WTC11 (cell line): ENCODE measurements around the gene GPR27. TPM values are rescaled to one million over a fixed set of nuclear protein-coding genes. Genes with fewer than 3 reads are reported as not detected.

Experiments
- ATAC-seq: fragments of 200-7000 bp; cut with Tn5 transposase; 2 replicates; pipeline ENCODE4 v1.10.0; 2021; ENCODE audit warnings: mild to moderate bottlenecking, moderate library complexity
- CTCF ChIA-PET: fragments of 300-600 bp; sonication (Branson Sonifier 250); formaldehyde crosslinking; loops from one replicate; lab custom pipeline; 2021; ENCODE audit warnings: antibody characterized with exemption; lab: Charles Lee
- POLR2A ChIA-PET: fragments of 350-600 bp; sonication (Branson Sonifier 250); formaldehyde crosslinking; loops from one replicate; lab custom pipeline; 2021; ENCODE audit warnings: antibody characterized with exemption; lab: Charles Lee
- DNase-seq: peaks from one replicate; pipeline ENCODE4 v3.0.0; 2021; ENCODE audit warnings: low spot score
- H3K27ac Mint-ChIP-seq: 2 replicates; pipeline ENCODE4 v1.8.0; 2021; ENCODE audit warnings: mixed read lengths
- H3K27me3 Mint-ChIP-seq: 2 replicates; pipeline ENCODE4 v1.8.0; 2021; ENCODE audit warnings: low read depth, mild to moderate bottlenecking, moderate library complexity, mixed read lengths
- H3K36me3 Mint-ChIP-seq: 2 replicates; pipeline ENCODE4 v1.8.0; 2021; ENCODE audit warnings: mixed read lengths
- H3K4me1 Mint-ChIP-seq: 2 replicates; pipeline ENCODE4 v1.8.0; 2022; ENCODE audit warnings: mixed read lengths
- H3K4me3 Mint-ChIP-seq: 2 replicates; pipeline ENCODE4 v1.8.0; 2021; ENCODE audit warnings: mild to moderate bottlenecking, moderate library complexity, mixed read lengths
- H3K9me3 Mint-ChIP-seq: 2 replicates; pipeline ENCODE4 v1.8.0; 2021; ENCODE audit warnings: mixed read lengths
- EMX1 ChIP-seq: fragments of 250-450 bp; sonication (Bioruptor Pico); IDR thresholded peaks from 2 replicates; pipeline ENCODE4 v1.8.0; 2021; ENCODE audit warnings: mild to moderate bottlenecking
- ESRRA ChIP-seq: sonication (generic); formaldehyde crosslinking; IDR thresholded peaks from 2 replicates; pipeline ENCODE4 v1.8.1; 2022; ENCODE audit warnings: mild to moderate bottlenecking, missing genetic modification reagents, borderline replicate concordance
- FOXJ3 ChIP-seq: sonication (generic); formaldehyde crosslinking; IDR thresholded peaks from 2 replicates; pipeline ENCODE4 v1.9.0; 2021; ENCODE audit warnings: missing genetic modification reagents, mild to moderate bottlenecking, borderline replicate concordance
- FOXP1 ChIP-seq: sonication (generic); formaldehyde crosslinking; IDR thresholded peaks from 2 replicates; pipeline ENCODE4 v1.8.0; 2022; ENCODE audit warnings: missing genetic modification reagents, mild to moderate bottlenecking, moderate library complexity, borderline replicate concordance
- FOXP4 ChIP-seq: sonication (generic); formaldehyde crosslinking; IDR thresholded peaks from 2 replicates; pipeline ENCODE4 v1.8.0; 2022; ENCODE audit warnings: mild to moderate bottlenecking, missing genetic modification reagents
- GTF2I ChIP-seq: fragments of 250-450 bp; sonication (Bioruptor Pico); conservative IDR thresholded peaks from 2 replicates; pipeline ENCODE4 v1.4.0; 2021; ENCODE audit warnings: mild to moderate bottlenecking
- HMGA2 ChIP-seq: fragments of 250-450 bp; sonication (Bioruptor Pico); IDR thresholded peaks from 2 replicates; pipeline ENCODE4 v1.4.0; 2021; ENCODE audit warnings: mild to moderate bottlenecking, moderate library complexity
- JUN ChIP-seq: sonication (generic); formaldehyde crosslinking; IDR thresholded peaks from 2 replicates; pipeline ENCODE4 v1.8.0; 2023; ENCODE audit warnings: mild to moderate bottlenecking, missing genetic modification reagents
- MYBL2 ChIP-seq: sonication (generic); formaldehyde crosslinking; IDR thresholded peaks from 2 replicates; pipeline ENCODE4 v1.8.1; 2023; ENCODE audit warnings: mild to moderate bottlenecking, moderate library complexity, missing genetic modification reagents
- NR3C1 ChIP-seq: sonication (generic); formaldehyde crosslinking; conservative IDR thresholded peaks from 2 replicates; pipeline ENCODE4 v1.8.1; 2023; ENCODE audit warnings: low read depth, mild to moderate bottlenecking, missing genetic modification reagents
- SMAD4 ChIP-seq: sonication (generic); formaldehyde crosslinking; IDR thresholded peaks from 2 replicates; pipeline ENCODE4 v1.8.0; 2022; ENCODE audit warnings: mild to moderate bottlenecking, missing genetic modification reagents
- SP1 ChIP-seq: sonication (generic); formaldehyde crosslinking; conservative IDR thresholded peaks from 2 replicates; pipeline ENCODE4 v1.8.1; 2022; ENCODE audit warnings: missing genetic modification reagents
- ZMAT4 ChIP-seq: fragments of 250-450 bp; sonication (Bioruptor Pico); IDR thresholded peaks from 2 replicates; pipeline ENCODE4 v1.9.0; 2021; ENCODE audit warnings: mild to moderate bottlenecking
- ZNF317 ChIP-seq: sonication (generic); formaldehyde crosslinking; IDR thresholded peaks from 2 replicates; pipeline ENCODE4 v1.8.1; 2023; ENCODE audit warnings: low read depth, mild to moderate bottlenecking, moderate library complexity, missing genetic modification reagents, borderline replicate concordance
- ZNF416 ChIP-seq: fragments of 250-450 bp; sonication (Bioruptor Pico); IDR thresholded peaks from 2 replicates; pipeline ENCODE4 v1.9.0; 2021; ENCODE audit warnings: mild to moderate bottlenecking, inconsistent platforms
- ZNF671 ChIP-seq: fragments of 250-450 bp; sonication (Bioruptor Pico); IDR thresholded peaks from 2 replicates; pipeline ENCODE4 v1.8.0; 2021; ENCODE audit warnings: mild to moderate bottlenecking
- total RNA-seq: library from RNA; stranded (reverse); gene quantifications from 3 replicates; pipeline ENCODE4 v1.2.3, GENCODE V29; 2021
- TF ChIP-seq, protein P1 (sequence below): sonication (generic); formaldehyde crosslinking; IDR thresholded peaks from 2 replicates; pipeline ENCODE4 v1.8.0; 2022; ENCODE audit warnings: mild to moderate bottlenecking, missing genetic modification reagents
- TF ChIP-seq, protein P2 (sequence below): sonication (generic); formaldehyde crosslinking; IDR thresholded peaks from 2 replicates; pipeline ENCODE4 v1.8.0; 2023; ENCODE audit warnings: missing genetic modification reagents, mild to moderate bottlenecking, borderline replicate concordance
- TF ChIP-seq, protein P3 (sequence below): sonication (generic); formaldehyde crosslinking; IDR thresholded peaks from 2 replicates; pipeline ENCODE4 v1.8.1; 2022; ENCODE audit warnings: mild to moderate bottlenecking, missing genetic modification reagents, moderate library complexity, borderline replicate concordance
- TF ChIP-seq, protein P4 (sequence below): fragments of 250-450 bp; sonication (Bioruptor Pico); conservative IDR thresholded peaks from 2 replicates; pipeline ENCODE4 v1.9.0; 2021; ENCODE audit warnings: mild to moderate bottlenecking

The GPR27 gene
- total RNA-seq, 1 experiment from 2014 or later: 16.4 TPM

DNA sequence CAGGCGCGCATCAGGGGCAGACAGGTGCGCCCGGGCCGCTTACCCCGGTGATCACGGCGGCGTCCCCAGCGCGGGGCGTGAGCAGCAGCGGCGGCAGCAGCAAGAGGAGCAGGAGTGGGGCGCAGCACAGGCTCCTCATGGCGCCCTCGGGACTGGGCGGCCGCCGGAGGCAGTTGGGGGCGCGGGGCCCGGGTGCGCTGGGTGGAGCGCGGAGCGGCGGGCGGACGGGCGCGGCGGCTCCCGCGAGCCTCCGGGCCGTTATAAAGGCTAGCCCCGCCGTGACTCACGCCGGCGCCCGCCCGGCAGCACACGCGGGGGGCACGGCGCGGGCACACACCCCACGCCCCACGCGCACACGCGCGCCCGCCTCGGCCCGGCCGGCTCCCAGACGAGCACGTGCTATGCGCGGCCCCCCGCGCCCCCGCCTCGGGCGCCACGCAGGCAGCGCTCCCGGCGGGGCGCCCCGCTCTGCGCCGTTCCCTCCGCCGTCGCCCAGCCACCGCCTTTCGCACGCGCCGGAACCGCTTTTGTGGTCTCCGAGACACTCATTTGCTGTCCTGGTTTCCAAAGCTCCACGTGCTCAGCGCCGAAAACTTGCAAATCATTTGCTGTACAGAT is 31.4 kb downstream of the GPR27 start, which contains the start of gene PROK2 (continued):
- TF ChIP-seq FOXP4 (peak; percentile 45; the same call in 1 of the 2 replicates), FOXJ3 (no peak), EMX1 (CRISPR knock-in tag) (no peak), SP1 (peak; percentile 41; the same call in 1 of the 2 replicates), SMAD4 (CRISPR knock-in tag) (no peak), FOXP1 (CRISPR knock-in tag) (0 out of 2 replicates have a peak, but pooled peaks have one; percentile 25)
- TF ChIP-seq, all 79 proteins: peak for 9

- H3K27me3 Mint-ChIP-seq: peaks cover 69% of the 10 kb centered on the region
- ChIA-PET POLR2A (interaction anchor here (1.0 kb wide), 1 partner anchor 73 kb away, joined by 3 read pairs; no protein-coding TSS in a partner anchor), CTCF (interaction anchor here (3.2 kb wide), 1 partner anchor 56 kb away, joined by 13 read pairs; no protein-coding TSS in a partner anchor)
- H3K4me1 Mint-ChIP-seq: peaks cover 38% of the 10 kb centered on the region
- H3K27ac Mint-ChIP-seq: no peak overlapping the region; the same call in 1 of the 2 replicates
- H3K36me3 Mint-ChIP-seq: no peaks in the 10 kb centered on the region
- H3K9me3 Mint-ChIP-seq: no peaks in the 10 kb centered on the region
- ATAC-seq: peak; percentile 10
- no peak for DNase-seq
- peak overlapping the region; percentile 73 for H3K4me3 Mint-ChIP-seq
- no peak for TF ChIP-seq ESRRA (CRISPR knock-in tag)
- TF ChIP-seq MYBL2 (CRISPR knock-in tag): 0 out of 2 replicates have a peak, but pooled peaks have one; percentile 5
- TF ChIP-seq JUN: no peak
- TF ChIP-seq, protein P1, sequence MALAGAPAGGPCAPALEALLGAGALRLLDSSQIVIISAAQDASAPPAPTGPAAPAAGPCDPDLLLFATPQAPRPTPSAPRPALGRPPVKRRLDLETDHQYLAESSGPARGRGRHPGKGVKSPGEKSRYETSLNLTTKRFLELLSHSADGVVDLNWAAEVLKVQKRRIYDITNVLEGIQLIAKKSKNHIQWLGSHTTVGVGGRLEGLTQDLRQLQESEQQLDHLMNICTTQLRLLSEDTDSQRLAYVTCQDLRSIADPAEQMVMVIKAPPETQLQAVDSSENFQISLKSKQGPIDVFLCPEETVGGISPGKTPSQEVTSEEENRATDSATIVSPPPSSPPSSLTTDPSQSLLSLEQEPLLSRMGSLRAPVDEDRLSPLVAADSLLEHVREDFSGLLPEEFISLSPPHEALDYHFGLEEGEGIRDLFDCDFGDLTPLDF (CRISPR knock-in tag): no peak
- TF ChIP-seq ZNF416: no peak
- TF ChIP-seq GTF2I (CRISPR knock-in tag): no peak
- no peak for TF ChIP-seq HMGA2 (CRISPR knock-in tag)
- TF ChIP-seq, protein P2, sequence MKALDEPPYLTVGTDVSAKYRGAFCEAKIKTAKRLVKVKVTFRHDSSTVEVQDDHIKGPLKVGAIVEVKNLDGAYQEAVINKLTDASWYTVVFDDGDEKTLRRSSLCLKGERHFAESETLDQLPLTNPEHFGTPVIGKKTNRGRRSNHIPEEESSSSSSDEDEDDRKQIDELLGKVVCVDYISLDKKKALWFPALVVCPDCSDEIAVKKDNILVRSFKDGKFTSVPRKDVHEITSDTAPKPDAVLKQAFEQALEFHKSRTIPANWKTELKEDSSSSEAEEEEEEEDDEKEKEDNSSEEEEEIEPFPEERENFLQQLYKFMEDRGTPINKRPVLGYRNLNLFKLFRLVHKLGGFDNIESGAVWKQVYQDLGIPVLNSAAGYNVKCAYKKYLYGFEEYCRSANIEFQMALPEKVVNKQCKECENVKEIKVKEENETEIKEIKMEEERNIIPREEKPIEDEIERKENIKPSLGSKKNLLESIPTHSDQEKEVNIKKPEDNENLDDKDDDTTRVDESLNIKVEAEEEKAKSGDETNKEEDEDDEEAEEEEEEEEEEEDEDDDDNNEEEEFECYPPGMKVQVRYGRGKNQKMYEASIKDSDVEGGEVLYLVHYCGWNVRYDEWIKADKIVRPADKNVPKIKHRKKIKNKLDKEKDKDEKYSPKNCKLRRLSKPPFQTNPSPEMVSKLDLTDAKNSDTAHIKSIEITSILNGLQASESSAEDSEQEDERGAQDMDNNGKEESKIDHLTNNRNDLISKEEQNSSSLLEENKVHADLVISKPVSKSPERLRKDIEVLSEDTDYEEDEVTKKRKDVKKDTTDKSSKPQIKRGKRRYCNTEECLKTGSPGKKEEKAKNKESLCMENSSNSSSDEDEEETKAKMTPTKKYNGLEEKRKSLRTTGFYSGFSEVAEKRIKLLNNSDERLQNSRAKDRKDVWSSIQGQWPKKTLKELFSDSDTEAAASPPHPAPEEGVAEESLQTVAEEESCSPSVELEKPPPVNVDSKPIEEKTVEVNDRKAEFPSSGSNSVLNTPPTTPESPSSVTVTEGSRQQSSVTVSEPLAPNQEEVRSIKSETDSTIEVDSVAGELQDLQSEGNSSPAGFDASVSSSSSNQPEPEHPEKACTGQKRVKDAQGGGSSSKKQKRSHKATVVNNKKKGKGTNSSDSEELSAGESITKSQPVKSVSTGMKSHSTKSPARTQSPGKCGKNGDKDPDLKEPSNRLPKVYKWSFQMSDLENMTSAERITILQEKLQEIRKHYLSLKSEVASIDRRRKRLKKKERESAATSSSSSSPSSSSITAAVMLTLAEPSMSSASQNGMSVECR (CRISPR knock-in tag): no peak
- no peak for TF ChIP-seq ZNF317 (CRISPR knock-in tag)
- TF ChIP-seq, all 79 proteins: peak for 1
These were observed 32.0 kb downstream of the GPR27 start for GRCh38 chr3:71785532-71786216.

DNA sequence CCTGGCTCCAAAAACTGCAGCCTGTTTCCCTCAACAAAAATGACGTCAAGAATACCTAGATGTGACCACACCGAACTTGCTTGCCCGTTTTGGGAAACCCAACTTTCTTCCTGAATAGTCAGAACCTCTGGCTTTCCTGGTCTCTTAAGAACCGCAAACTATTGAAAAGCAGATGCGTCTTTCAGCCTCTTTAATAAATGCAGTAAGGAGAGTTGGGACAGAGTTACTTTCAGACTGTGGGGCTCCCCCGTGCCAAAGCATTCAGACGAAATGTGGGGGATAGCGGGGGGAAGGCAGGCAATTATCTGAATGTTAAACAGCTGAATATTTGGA is 32.5 kb downstream of the GPR27 start:
- H3K27me3 Mint-ChIP-seq: peaks cover 68% of the 10 kb centered on the region
- no peak for ATAC-seq
- no peaks in the 10 kb centered on the region for H3K9me3 Mint-ChIP-seq
- CTCF ChIA-PET: interaction anchor here (3.2 kb wide), 1 partner anchor 57 kb away, joined by 13 read pairs; no protein-coding TSS in a partner anchor
- TF ChIP-seq, protein P3, sequence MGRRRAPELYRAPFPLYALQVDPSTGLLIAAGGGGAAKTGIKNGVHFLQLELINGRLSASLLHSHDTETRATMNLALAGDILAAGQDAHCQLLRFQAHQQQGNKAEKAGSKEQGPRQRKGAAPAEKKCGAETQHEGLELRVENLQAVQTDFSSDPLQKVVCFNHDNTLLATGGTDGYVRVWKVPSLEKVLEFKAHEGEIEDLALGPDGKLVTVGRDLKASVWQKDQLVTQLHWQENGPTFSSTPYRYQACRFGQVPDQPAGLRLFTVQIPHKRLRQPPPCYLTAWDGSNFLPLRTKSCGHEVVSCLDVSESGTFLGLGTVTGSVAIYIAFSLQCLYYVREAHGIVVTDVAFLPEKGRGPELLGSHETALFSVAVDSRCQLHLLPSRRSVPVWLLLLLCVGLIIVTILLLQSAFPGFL (CRISPR knock-in tag): no peak
- TF ChIP-seq NR3C1 (CRISPR knock-in tag) (no peak), ZMAT4 (no peak), ZNF671 (no peak)
- TF ChIP-seq, protein P4, sequence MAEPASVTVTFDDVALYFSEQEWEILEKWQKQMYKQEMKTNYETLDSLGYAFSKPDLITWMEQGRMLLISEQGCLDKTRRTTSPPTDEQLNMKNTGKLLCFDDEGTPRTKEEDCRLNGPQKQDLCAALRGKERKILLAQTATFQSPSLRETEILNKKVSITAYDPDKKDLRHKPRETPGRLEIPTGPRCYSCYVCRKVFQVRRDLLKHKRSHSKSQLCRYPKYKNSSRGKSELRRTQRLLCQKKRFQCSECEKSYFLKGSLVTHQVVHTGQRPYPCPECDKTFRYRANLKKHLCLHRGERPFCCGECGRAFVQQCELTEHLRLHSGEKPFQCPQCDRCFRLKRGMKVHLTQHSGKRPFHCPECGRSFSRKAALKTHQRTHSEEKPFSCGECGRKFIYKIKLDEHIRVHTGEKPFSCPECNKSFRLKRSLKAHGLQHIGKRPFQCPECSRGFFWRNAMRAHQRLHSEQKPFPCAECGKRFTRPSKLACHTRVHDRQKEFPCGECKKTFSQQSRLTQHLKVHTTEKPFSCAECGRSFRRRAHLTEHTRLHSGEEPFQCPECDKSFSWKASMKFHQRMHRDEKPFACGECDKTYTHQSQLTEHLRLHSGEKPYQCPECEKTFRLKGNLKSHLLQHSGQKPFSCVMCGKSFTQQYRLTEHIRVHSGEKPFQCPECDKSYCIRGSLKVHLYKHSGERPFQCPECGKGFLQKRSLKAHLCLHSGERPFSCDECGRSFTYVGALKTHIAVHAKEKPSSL (CRISPR knock-in tag): no peak
- TF ChIP-seq, all 79 proteins: peak for 0
- Mint-ChIP-seq H3K4me3 (peak overlapping the region; percentile 73), H3K27ac (no peak overlapping the region), H3K4me1 (peaks cover 34% of the 10 kb centered on the region), H3K36me3 (no peaks in the 10 kb centered on the region)
- no peak for DNase-seq
- POLR2A ChIA-PET: interaction anchor here (1.0 kb wide), 1 partner anchor 73 kb away, joined by 3 read pairs; no protein-coding TSS in a partner anchor
